ENCODE measurements around the gene HRNR. TPM values are rescaled to one million over a fixed set of nuclear protein-coding genes. Genes with fewer than 3 reads are reported as not detected.

HRNR gene
- polyA plus RNA-seq, 1 of the 3 experiments (the other 2 are of a cell fraction) = not detected

DNA sequence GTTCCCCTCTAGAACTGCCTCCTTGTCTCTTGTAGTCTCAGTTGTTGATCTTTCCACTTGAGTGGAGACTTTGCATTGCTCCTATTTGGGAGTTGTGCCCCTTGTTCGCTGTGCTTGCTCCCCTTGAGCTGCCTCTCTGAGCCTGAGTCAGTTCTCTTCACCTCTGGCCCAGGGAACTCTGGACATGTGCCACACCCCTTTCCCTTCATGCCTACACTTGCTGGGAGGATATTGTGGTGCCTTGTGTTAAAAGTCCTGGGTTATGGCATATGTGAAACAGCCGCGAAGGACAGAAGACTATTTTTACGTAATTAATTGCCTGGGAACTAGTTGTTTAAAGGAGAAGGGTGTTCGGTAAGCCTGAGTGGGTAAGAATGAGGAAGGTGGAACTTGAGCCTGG is 32.7 kb downstream of the HRNR start:
- H3K79me2 ChIP-seq (ENCODE audit: insufficient read depth) = no peaks in the 10 kb centered on the region
- CTCF ChIA-PET = interaction anchor here (2.2 kb wide), 1 partner anchor 267 kb away, joined by 7 read pairs; no protein-coding TSS in a partner anchor
- 0 out of 2 replicates have a peak, but pooled peaks cover 5% of the 10 kb centered on the region for H3K27me3 ChIP-seq (ENCODE audit: insufficient read depth)
- no peaks in the 10 kb centered on the region for H4K20me1 ChIP-seq (ENCODE audit: insufficient read depth)
- H3K9ac ChIP-seq = no peak overlapping the region
- H3K27ac ChIP-seq (ENCODE audit: low read depth in 2 of 2, low read length in 1 of 2) = no peak overlapping the region
- no peaks in the 10 kb centered on the region for H3K9me3 ChIP-seq
- H3K36me3 ChIP-seq (replicated peaks in 1 of 2; ENCODE audit: control insufficient read depth in 1 of 2, insufficient read depth in 2 of 2, low read length in 1 of 2) = no peaks in the 10 kb centered on the region
- POLR2A ChIA-PET = no interaction called here
- no peaks in the 10 kb centered on the region; a peak in 1 of 4 replicates for H3K4me1 ChIP-seq (ENCODE audit: control insufficient read depth in 1 of 2, insufficient read depth in 2 of 2, low read depth in 1 of 2, low read length in 1 of 2)
- no peak for DNase-seq
- WGBS (ENCODE audit: low lambda C conversion rate) = 14% methylated on average over 5 of the region's 5 CpGs
- no peak overlapping the region for H2AFZ ChIP-seq (ENCODE audit: low read depth)
- no peak overlapping the region for H3K4me3 ChIP-seq (ENCODE audit: low read depth in 2 of 2, low read length in 1 of 2)
- peaks cover 3% of the 10 kb centered on the region for H3F3A ChIP-seq (replicated peaks; ENCODE audit: insufficient read depth)
- no peak overlapping the region for H3K4me2 ChIP-seq
- H3K9me2 ChIP-seq = no peaks in the 10 kb centered on the region
- TF ChIP-seq NFIC (IDR thresholded peaks at IDR 0.05; ENCODE audit: borderline replicate concordance) = no peak
- TF ChIP-seq EP300 (IDR thresholded peaks at IDR 0.05; ENCODE audit: borderline replicate concordance in 1 of 2, low read depth in 1 of 2, low read length in 1 of 2) = no peak
- no peak for TF ChIP-seq FOXM1 (IDR thresholded peaks at IDR 0.05; ENCODE audit: low read depth)
- TF ChIP-seq EZH2phosphoT487 (IDR thresholded peaks at IDR 0.05; ENCODE audit: borderline replicate concordance, low read depth) = no peak
- TF ChIP-seq, protein P1, sequence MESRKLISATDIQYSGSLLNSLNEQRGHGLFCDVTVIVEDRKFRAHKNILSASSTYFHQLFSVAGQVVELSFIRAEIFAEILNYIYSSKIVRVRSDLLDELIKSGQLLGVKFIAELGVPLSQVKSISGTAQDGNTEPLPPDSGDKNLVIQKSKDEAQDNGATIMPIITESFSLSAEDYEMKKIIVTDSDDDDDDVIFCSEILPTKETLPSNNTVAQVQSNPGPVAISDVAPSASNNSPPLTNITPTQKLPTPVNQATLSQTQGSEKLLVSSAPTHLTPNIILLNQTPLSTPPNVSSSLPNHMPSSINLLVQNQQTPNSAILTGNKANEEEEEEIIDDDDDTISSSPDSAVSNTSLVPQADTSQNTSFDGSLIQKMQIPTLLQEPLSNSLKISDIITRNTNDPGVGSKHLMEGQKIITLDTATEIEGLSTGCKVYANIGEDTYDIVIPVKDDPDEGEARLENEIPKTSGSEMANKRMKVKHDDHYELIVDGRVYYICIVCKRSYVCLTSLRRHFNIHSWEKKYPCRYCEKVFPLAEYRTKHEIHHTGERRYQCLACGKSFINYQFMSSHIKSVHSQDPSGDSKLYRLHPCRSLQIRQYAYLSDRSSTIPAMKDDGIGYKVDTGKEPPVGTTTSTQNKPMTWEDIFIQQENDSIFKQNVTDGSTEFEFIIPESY (IDR thresholded peaks at IDR 0.05; ENCODE audit: borderline replicate concordance, low read depth) = no peak
- TF ChIP-seq NRF1 (IDR thresholded peaks at IDR 0.05; ENCODE audit: low read depth, low read length) = no peak
- no peak for TF ChIP-seq RFX5 (IDR thresholded peaks at IDR 0.05; ENCODE audit: low read length)
- no peak for TF ChIP-seq CHD2 (IDR thresholded peaks at IDR 0.05; ENCODE audit: low read length, partially characterized antibody)

DNA sequence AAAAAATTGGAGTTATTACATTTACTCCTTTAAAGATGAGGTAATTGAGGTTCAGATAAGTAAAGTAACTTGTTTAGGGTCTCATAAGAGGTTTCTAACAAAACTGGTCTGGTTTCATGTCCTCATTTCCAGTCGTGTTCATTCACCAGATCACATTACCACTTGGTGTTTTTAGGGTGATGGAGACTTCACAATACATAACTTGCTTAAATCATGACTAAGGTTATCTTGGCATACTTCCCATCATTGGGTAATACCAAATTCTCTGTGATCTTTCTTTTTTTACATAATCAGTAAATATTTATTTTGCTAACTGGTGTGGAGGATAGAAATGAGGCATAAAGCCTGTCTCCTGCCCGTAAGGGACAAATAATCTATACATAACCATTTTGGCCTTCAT is 33.4 kb downstream of the HRNR start:
- WGBS (ENCODE audit: low lambda C conversion rate) = 7% methylated on average over 2 of the region's 2 CpGs
- Histone ChIP-seq H4K20me1 (ENCODE audit: insufficient read depth) (no peaks in the 10 kb centered on the region), H3K4me3 (ENCODE audit: low read depth in 2 of 2, low read length in 1 of 2) (no peak overlapping the region), H3K36me3 (replicated peaks in 1 of 2; ENCODE audit: control insufficient read depth in 1 of 2, insufficient read depth in 2 of 2, low read length in 1 of 2) (no peaks in the 10 kb centered on the region), H3K27ac (ENCODE audit: low read depth in 2 of 2, low read length in 1 of 2) (no peak overlapping the region), H3K9me3 (no peaks in the 10 kb centered on the region), H3K79me2 (ENCODE audit: insufficient read depth) (no peaks in the 10 kb centered on the region), H3K4me2 (no peak overlapping the region), H3F3A (replicated peaks; ENCODE audit: insufficient read depth) (peaks cover 3% of the 10 kb centered on the region), H3K9me2 (no peaks in the 10 kb centered on the region), H3K27me3 (ENCODE audit: insufficient read depth) (0 out of 2 replicates have a peak, but pooled peaks cover 5% of the 10 kb centered on the region), H3K9ac (no peak overlapping the region), H2AFZ (ENCODE audit: low read depth) (no peak overlapping the region), H3K4me1 (ENCODE audit: control insufficient read depth in 1 of 2, insufficient read depth in 2 of 2, low read depth in 1 of 2, low read length in 1 of 2) (no peaks in the 10 kb centered on the region; a peak in 1 of 4 replicates)
- no peak for DNase-seq
- ChIA-PET CTCF (interaction anchor here (2.2 kb wide), 1 partner anchor 268 kb away, joined by 7 read pairs; no protein-coding TSS in a partner anchor), POLR2A (no interaction called here)
- TF ChIP-seq JUND (IDR thresholded peaks at IDR 0.05) = no peak
- TF ChIP-seq, protein P2, sequence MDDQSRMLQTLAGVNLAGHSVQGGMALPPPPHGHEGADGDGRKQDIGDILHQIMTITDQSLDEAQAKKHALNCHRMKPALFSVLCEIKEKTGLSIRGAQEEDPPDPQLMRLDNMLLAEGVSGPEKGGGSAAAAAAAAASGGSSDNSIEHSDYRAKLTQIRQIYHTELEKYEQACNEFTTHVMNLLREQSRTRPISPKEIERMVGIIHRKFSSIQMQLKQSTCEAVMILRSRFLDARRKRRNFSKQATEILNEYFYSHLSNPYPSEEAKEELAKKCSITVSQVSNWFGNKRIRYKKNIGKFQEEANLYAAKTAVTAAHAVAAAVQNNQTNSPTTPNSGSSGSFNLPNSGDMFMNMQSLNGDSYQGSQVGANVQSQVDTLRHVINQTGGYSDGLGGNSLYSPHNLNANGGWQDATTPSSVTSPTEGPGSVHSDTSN (IDR thresholded peaks at IDR 0.05) = no peak
- TF ChIP-seq RFX5 (IDR thresholded peaks at IDR 0.05; ENCODE audit: low read length) = no peak
- TF ChIP-seq, protein P3, sequence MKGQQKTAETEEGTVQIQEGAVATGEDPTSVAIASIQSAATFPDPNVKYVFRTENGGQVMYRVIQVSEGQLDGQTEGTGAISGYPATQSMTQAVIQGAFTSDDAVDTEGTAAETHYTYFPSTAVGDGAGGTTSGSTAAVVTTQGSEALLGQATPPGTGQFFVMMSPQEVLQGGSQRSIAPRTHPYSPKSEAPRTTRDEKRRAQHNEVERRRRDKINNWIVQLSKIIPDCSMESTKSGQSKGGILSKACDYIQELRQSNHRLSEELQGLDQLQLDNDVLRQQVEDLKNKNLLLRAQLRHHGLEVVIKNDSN (IDR thresholded peaks at IDR 0.05; ENCODE audit: borderline replicate concordance, low read depth) = no peak
- TF ChIP-seq EZH2phosphoT487 (IDR thresholded peaks at IDR 0.05; ENCODE audit: borderline replicate concordance, low read depth) = no peak
- TF ChIP-seq SIN3A (IDR thresholded peaks at IDR 0.05; ENCODE audit: borderline replicate concordance, low read depth, low read length) = no peak
- TF ChIP-seq MEF2A (IDR thresholded peaks at IDR 0.05; ENCODE audit: borderline replicate concordance, low read depth) = no peak
- TF ChIP-seq RXRA (IDR thresholded peaks at IDR 0.05; ENCODE audit: borderline replicate concordance, low read depth) = no peak
- no peak for TF ChIP-seq FOXJ3 (CRISPR knock-in tag; IDR thresholded peaks at IDR 0.05)
- no peak for TF ChIP-seq POLR2AphosphoS5 (IDR thresholded peaks at IDR 0.05; ENCODE audit: low read depth, low read length)
- TF ChIP-seq, protein P4, sequence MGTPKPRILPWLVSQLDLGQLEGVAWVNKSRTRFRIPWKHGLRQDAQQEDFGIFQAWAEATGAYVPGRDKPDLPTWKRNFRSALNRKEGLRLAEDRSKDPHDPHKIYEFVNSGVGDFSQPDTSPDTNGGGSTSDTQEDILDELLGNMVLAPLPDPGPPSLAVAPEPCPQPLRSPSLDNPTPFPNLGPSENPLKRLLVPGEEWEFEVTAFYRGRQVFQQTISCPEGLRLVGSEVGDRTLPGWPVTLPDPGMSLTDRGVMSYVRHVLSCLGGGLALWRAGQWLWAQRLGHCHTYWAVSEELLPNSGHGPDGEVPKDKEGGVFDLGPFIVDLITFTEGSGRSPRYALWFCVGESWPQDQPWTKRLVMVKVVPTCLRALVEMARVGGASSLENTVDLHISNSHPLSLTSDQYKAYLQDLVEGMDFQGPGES (IDR thresholded peaks at IDR 0.05; ENCODE audit: low read depth, low read length) = no peak
- TF ChIP-seq YY1 (IDR thresholded peaks at IDR 0.05; ENCODE audit: low read depth) = no peak
- TF ChIP-seq, protein P1 (IDR thresholded peaks at IDR 0.05; ENCODE audit: borderline replicate concordance, low read depth) = no peak
- TF ChIP-seq TAF1 (IDR thresholded peaks at IDR 0.05; ENCODE audit: borderline replicate concordance, low read depth, low read length) = no peak
- no peak for TF ChIP-seq TEAD4 (IDR thresholded peaks at IDR 0.05; ENCODE audit: borderline replicate concordance, insufficient read depth)
- no peak for TF ChIP-seq TCF12 (IDR thresholded peaks at IDR 0.05)

Measured in SK-N-SH (cell line).